GM06990 (cell line): Measurements from ENCODE around the gene TGFBR3.
"Not testable (repeated sequence)": the region's sequence is repeated elsewhere in the genome, so short reads cannot be mapped to it uniquely, and the experiment has no call there.

Source experiments
- DNase-seq: peaks from one replicate; pipeline ENCODE4 v3.0.0-alpha.2; 2011; ENCODE audit not compliant: insufficient read length; ENCODE audit errors: extremely low read depth
- H3K27me3 ChIP-seq: replicated peaks from 2 replicates; pipeline ENCODE4 v1.6.0; 2011; ENCODE audit warnings: low read length; ENCODE audit not compliant: control insufficient read depth, insufficient read depth
- H3K36me3 ChIP-seq: 2 replicates; pipeline ENCODE4 v1.5.1; 2011; ENCODE audit warnings: low read length; ENCODE audit not compliant: control insufficient read depth, insufficient read depth
- H3K4me3 ChIP-seq: replicated peaks from 2 replicates; pipeline ENCODE4 v1.5.1; 2011; ENCODE audit warnings: low read depth, mild to moderate bottlenecking, control low read depth, low read length
- TF ChIP-seq, protein P1 (sequence below): IDR thresholded peaks from 2 replicates; pipeline ENCODE4 v1.5.1; 2011; ENCODE audit warnings: low read length, control low read depth, mild to moderate bottlenecking, inconsistent platforms; ENCODE audit not compliant: insufficient read depth, poor library complexity, severe bottlenecking

The TGFBR3 gene

DNA sequence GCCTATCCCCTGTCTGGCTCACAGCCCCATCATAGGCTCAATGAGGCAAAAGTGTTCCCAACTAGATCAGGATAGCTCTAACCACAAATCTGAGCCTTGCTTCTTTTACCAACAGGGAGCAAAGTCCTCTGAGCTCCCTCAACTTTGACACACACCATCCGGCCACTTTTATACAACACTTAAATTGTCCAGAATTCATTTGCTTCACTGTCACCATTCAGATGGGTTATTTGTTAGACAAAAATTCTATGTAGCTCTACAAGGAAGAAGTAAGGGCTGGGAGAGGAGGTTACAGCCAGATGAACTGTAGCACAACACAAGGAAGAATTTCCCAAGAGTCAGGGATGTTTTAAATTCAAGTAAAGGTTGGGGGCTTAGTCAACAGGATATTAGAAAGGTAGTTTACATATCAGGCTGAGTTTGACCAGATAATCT lies 50.8 kb downstream of the TGFBR3 start:
- H3K27me3 ChIP-seq: no peaks in the 10 kb centered on the region
- H3K4me3 ChIP-seq: no peak overlapping the region
- TF ChIP-seq, protein P1, sequence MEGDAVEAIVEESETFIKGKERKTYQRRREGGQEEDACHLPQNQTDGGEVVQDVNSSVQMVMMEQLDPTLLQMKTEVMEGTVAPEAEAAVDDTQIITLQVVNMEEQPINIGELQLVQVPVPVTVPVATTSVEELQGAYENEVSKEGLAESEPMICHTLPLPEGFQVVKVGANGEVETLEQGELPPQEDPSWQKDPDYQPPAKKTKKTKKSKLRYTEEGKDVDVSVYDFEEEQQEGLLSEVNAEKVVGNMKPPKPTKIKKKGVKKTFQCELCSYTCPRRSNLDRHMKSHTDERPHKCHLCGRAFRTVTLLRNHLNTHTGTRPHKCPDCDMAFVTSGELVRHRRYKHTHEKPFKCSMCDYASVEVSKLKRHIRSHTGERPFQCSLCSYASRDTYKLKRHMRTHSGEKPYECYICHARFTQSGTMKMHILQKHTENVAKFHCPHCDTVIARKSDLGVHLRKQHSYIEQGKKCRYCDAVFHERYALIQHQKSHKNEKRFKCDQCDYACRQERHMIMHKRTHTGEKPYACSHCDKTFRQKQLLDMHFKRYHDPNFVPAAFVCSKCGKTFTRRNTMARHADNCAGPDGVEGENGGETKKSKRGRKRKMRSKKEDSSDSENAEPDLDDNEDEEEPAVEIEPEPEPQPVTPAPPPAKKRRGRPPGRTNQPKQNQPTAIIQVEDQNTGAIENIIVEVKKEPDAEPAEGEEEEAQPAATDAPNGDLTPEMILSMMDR: no peak
- no peaks in the 10 kb centered on the region for H3K36me3 ChIP-seq
- no peak for DNase-seq

DNA sequence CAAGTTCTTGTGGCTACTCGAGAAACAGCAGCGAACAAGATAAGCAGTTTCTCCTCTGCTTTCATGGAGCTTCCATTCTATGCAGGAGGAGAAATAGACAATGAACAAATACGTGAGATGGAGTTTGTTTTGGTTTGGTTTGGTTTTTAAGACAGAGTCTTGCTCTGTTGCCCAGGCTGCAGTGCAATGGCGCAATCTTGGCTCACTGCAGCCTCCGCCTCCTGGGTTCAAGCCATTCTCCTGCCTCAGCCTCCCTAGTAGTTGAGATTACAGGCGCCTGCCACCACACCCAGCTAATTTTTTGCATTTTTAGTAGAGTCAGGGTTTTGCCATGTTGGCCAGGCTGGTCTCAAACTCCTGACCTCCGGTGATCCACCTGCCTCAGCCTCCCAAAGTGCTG lies 51.4 kb downstream of the TGFBR3 start:
- not testable (repeated sequence) for H3K4me3 ChIP-seq, H3K27me3 ChIP-seq, H3K36me3 ChIP-seq, DNase-seq

DNA sequence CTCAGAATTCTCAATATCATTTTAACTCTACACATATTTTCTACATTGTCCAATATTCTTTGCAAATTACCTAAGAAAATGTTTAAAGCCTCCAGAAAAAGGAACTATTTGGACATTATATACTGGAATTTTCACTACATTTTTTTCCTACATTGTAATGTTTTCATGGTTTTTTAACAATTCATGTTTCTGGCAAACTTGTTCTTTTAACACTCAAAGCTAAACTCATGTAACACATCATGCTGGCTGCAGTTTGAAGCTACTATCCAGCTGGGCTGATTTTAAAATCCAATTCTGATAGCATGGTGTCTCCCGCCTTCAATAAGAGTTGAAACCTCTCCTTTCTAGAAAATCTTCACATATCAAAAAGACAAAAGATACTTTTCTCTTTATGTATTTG lies 52.0 kb downstream of the TGFBR3 start:
- TF ChIP-seq, protein P1: no peak
- Histone ChIP-seq H3K27me3 (no peaks in the 10 kb centered on the region), H3K4me3 (no peak overlapping the region), H3K36me3 (no peaks in the 10 kb centered on the region)
- DNase-seq: no peak

DNA sequence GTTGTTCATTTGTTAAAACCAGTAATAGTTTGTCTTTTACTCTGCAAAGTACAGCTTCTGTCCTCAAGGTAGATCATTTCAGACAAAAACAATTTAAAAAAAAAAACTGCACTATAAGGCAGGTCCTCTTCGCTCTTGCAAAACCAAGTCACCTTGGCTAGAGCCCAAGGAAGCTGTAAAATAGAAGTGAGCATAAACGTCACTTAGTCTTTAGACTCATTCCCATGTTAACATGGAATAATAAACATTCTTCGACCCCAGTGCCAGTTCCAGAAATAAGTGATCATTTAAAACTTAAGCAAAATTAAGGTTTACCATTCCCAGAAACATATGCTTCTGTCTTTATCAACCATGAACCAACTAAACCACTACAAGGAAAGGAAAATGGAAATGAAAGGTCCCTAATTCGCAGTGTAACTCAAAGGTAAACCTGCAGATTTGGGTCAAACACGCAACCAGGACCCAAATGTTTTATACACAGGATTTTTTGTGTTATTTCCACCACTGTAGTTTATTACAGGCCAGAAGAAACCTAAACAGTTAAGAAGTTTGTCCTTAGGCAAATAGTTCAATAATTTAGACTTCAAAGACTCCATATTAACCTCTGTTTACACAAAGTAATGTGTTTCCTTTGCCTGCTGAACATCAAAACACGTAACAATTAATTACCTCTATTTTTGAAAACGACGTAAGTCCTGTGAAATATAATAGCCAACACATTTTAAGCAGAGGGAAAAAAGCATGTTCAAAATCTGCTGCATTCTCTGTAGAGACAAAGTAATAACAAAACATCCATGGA lies 54.6 kb downstream of the TGFBR3 start:
- Histone ChIP-seq H3K36me3 (no peaks in the 10 kb centered on the region), H3K27me3 (no peaks in the 10 kb centered on the region), H3K4me3 (no peak overlapping the region)
- TF ChIP-seq, protein P1: no peak
- no peak for DNase-seq

DNA sequence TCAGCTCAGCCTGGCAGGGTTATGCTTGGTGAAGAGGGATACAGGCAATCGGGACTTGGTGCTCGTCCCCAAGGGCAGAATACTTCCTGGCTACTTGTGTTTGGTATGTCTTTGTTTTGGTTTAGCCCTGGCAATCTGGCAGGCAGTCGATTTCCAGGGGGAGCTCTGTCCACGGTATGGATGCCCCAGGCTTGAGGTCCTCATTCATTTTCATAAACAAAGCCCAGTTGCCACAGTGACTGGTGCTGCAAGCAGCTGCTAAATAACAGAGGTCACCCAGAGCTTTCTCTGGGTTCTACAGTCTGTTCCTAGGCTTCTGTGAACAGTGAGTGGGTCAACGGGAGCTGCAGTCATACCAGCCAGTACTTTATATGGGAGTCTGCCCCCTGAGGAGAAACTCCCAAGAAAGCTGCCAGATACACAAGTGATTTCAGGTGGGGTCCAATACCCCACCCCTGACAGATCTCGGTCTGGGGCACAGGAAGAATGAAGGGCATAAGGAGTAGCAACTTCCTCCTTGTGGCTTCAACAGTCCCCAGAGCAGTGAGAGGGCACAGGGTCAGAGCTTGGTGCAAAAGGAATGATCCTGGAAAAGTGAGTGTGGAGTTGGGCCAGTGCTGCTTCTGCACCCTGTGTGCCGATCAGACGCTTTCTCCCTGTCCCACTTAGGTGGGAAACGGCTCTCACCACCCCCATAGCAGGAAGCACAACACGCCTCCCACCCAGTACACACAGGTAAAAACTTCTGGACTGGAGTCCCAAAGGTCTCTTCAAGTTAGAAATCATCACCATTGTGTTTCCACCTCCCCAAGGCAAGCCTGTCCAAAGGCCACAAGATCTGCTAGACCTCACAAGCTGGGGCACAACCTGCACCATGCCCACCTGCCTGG lies 55.5 kb downstream of the TGFBR3 start:
- no peak overlapping the region for H3K4me3 ChIP-seq
- H3K36me3 ChIP-seq: no peaks in the 10 kb centered on the region
- H3K27me3 ChIP-seq: no peaks in the 10 kb centered on the region
- TF ChIP-seq, protein P1: no peak
- no peak for DNase-seq
